Measurements from ENCODE around the gene SCN2B.

Gene SCN2B

DNA sequence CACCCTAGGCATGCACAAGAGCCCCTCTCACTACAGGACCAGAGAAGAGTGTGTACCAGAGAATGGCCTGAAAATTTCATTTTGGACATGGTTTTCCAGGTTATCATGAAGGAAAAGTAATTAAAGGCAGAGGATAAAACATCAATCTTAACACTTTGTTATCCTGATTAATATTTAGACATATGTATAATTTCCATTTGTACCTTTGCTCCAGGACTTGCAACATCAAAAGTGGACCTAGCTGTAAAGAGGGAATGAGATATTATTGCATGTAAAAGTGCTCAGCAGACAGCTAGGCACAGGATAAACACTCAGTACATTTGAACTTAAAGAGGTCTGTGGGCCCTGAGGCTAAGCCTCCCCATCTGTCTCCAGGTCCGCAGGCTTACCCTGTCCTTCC, 21.8 kb downstream of the SCN2B start:
- Histone ChIP-seq H3K9me3 (ENCODE audit: insufficient read depth, low read length, severe bottlenecking) (no peaks in the 10 kb centered on the region), H3K4me3 (ENCODE audit: low read depth in 1 of 2, low read length in 2 of 2) (no peak overlapping the region), H4K20me1 (ENCODE audit: insufficient read depth, low read length) (peaks cover 12% of the 10 kb centered on the region; the same call in 1 of the 2 replicates), H2AFZ (ENCODE audit: low read depth, low read length) (no peak overlapping the region), H3K4me2 (ENCODE audit: insufficient read depth, low read length) (no peak overlapping the region), H3K27me3 (ENCODE audit: insufficient read depth, low read length, poor library complexity) (peaks cover 91% of the 10 kb centered on the region), H3K79me2 (ENCODE audit: insufficient read depth, low read length) (no peaks in the 10 kb centered on the region), H3K9ac (ENCODE audit: low read depth, low read length) (no peak overlapping the region), H3K4me1 (ENCODE audit: insufficient read depth, low read length) (peaks cover 10% of the 10 kb centered on the region), H3K27ac (ENCODE audit: low read length) (no peak overlapping the region), H3K36me3 (ENCODE audit: insufficient read depth, low read length) (no peaks in the 10 kb centered on the region)
- DNase-seq (no peak), ATAC-seq (ENCODE audit: insufficient read depth, low read depth) (no peak)
- no peak for TF ChIP-seq EZH2 (IDR thresholded peaks at IDR 0.05; ENCODE audit: borderline replicate concordance, low read depth, low read length, severe bottlenecking)

DNA sequence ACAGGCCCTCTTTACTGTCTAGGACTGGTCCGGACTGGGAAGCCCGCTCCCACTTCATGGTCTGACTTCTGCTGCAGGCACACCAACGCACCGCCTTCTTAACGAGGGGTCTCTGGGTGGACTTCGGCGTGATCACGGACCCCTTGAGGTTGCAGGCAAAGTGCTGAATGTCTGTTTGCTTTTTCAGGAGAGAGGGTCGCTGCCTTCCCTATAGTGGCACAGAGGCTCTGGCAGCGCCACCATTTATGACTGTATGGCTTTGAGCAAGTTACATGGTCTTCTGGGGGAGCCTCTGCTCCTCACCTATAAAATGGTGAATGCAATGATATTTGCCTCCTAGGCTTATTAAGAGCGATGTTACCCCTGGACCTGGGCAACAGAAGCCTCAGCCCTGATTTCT, 22.5 kb downstream of the SCN2B start:
- TF ChIP-seq, protein P1, sequence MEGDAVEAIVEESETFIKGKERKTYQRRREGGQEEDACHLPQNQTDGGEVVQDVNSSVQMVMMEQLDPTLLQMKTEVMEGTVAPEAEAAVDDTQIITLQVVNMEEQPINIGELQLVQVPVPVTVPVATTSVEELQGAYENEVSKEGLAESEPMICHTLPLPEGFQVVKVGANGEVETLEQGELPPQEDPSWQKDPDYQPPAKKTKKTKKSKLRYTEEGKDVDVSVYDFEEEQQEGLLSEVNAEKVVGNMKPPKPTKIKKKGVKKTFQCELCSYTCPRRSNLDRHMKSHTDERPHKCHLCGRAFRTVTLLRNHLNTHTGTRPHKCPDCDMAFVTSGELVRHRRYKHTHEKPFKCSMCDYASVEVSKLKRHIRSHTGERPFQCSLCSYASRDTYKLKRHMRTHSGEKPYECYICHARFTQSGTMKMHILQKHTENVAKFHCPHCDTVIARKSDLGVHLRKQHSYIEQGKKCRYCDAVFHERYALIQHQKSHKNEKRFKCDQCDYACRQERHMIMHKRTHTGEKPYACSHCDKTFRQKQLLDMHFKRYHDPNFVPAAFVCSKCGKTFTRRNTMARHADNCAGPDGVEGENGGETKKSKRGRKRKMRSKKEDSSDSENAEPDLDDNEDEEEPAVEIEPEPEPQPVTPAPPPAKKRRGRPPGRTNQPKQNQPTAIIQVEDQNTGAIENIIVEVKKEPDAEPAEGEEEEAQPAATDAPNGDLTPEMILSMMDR (IDR thresholded peaks at IDR 0.05; ENCODE audit: borderline replicate concordance, extremely low read depth, low read length, poor library complexity, severe bottlenecking), result no peak
- TF ChIP-seq EZH2 (IDR thresholded peaks at IDR 0.05; ENCODE audit: borderline replicate concordance, low read depth, low read length, severe bottlenecking), result no peak
- ATAC-seq (ENCODE audit: insufficient read depth, low read depth) (no peak), DNase-seq (no peak)
- Histone ChIP-seq H2AFZ (ENCODE audit: low read depth, low read length) (no peak overlapping the region), H3K79me2 (ENCODE audit: insufficient read depth, low read length) (no peaks in the 10 kb centered on the region), H3K9me3 (ENCODE audit: insufficient read depth, low read length, severe bottlenecking) (no peaks in the 10 kb centered on the region), H3K27me3 (ENCODE audit: insufficient read depth, low read length, poor library complexity) (peaks cover 98% of the 10 kb centered on the region), H3K27ac (ENCODE audit: low read length) (no peak overlapping the region), H3K9ac (ENCODE audit: low read depth, low read length) (no peak overlapping the region), H3K36me3 (ENCODE audit: insufficient read depth, low read length) (no peaks in the 10 kb centered on the region), H3K4me3 (ENCODE audit: low read depth in 1 of 2, low read length in 2 of 2) (no peak overlapping the region), H3K4me1 (ENCODE audit: insufficient read depth, low read length) (peaks cover 10% of the 10 kb centered on the region), H3K4me2 (ENCODE audit: insufficient read depth, low read length) (no peak overlapping the region), H4K20me1 (ENCODE audit: insufficient read depth, low read length) (peaks cover 12% of the 10 kb centered on the region; the same call in 1 of the 2 replicates)

DNA sequence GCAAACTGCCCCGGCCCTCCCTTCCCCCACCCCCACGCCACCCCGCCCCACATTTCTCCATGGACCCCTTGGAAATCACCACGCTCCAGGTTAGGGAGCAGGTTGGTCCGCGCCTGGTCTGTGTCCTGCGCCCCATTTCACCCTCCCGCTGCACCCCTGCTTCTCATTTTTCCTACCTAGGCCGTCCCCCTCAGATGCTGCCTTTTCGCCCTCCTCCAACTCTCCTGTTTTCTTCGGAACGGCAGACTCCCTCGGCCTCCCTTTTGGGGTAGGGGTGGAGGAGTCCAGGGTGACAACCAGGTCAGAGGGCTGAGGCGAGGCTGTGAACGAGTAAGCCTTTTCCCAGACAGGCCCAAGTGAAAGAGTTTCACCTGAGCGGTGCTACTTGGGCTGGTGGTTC, 22.9 kb downstream of the SCN2B start:
- ATAC-seq (ENCODE audit: insufficient read depth, low read depth) (no peak), DNase-seq (no peak)
- no peak overlapping the region for H2AFZ ChIP-seq (ENCODE audit: low read depth, low read length)
- peaks cover 12% of the 10 kb centered on the region; the same call in 1 of the 2 replicates for H4K20me1 ChIP-seq (ENCODE audit: insufficient read depth, low read length)
- H3K27me3 ChIP-seq (ENCODE audit: insufficient read depth, low read length, poor library complexity), result peaks cover 95% of the 10 kb centered on the region
- H3K36me3 ChIP-seq (ENCODE audit: insufficient read depth, low read length), result no peaks in the 10 kb centered on the region
- no peaks in the 10 kb centered on the region for H3K79me2 ChIP-seq (ENCODE audit: insufficient read depth, low read length)
- TF ChIP-seq, protein P1 (IDR thresholded peaks at IDR 0.05; ENCODE audit: borderline replicate concordance, extremely low read depth, low read length, poor library complexity, severe bottlenecking), result no peak
- TF ChIP-seq EZH2 (IDR thresholded peaks at IDR 0.05; ENCODE audit: borderline replicate concordance, low read depth, low read length, severe bottlenecking), result no peak
- H3K4me2 ChIP-seq (ENCODE audit: insufficient read depth, low read length), result peak overlapping the region; percentile 74; the same call in 1 of the 2 replicates
- H3K4me1 ChIP-seq (ENCODE audit: insufficient read depth, low read length), result peaks cover 10% of the 10 kb centered on the region
- H3K9ac ChIP-seq (ENCODE audit: low read depth, low read length), result no peak overlapping the region
- H3K9me3 ChIP-seq (ENCODE audit: insufficient read depth, low read length, severe bottlenecking), result no peaks in the 10 kb centered on the region
- H3K27ac ChIP-seq (ENCODE audit: low read length), result no peak overlapping the region
- H3K4me3 ChIP-seq (ENCODE audit: low read depth in 1 of 2, low read length in 2 of 2), result no peak overlapping the region

DNA sequence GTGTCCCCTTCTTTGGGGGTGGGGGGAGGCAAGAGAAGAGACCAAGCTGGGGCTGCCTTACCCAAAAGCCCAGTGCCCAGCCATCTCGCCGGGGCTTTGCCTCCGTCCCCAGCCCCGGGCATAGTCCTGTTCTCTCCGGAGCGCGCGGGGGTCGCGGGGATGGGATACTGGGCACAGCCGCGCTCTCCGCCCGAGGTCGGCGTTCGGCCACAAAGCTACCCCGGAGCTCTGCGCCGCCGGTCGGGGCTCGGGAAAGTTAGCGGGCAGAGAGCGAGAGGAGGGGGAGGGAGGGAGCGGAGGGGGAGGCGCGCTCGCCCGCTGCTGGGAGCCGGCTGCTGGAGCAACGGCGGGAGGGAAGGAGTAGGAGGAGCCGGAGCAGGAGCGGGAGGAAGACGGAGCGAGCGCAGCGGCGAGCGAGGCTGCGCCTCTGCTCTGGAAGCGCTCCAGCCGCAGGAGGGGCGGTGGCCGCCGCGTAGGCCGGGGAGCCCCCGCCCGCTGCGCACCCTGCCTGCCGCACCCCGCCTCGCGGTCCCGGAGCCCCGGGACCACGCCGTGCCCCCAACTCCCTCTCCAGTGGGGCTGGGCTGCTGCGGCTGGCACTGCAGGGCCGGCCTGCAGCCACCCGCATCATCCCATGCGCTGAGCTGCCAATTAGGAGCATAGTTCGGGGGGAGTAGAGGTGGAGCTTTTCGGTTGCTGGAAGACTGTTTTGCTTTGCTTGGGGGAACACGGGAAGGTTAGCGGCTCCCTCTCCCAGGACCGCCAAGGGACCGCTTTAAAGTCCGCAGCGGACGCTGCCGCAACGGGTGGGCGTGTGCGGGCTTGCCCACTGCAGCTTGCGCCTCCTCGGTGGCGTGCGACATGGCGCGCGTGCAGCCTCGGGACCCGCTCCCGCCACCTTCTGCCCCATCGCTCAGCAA, 23.6 kb downstream of the SCN2B start, which contains the start of gene SCN4B:
SCN4B (minus strand) TSS at position 272 of the 920 bp plus-strand sequence; CDS start at position 122, 150 bp downstream.
- Histone ChIP-seq H3K27me3 (ENCODE audit: insufficient read depth, low read length, poor library complexity) (peaks cover 89% of the 10 kb centered on the region), H3K9me3 (ENCODE audit: insufficient read depth, low read length, severe bottlenecking) (no peaks in the 10 kb centered on the region), H3K4me1 (ENCODE audit: insufficient read depth, low read length) (peaks cover 10% of the 10 kb centered on the region), H3K79me2 (ENCODE audit: insufficient read depth, low read length) (no peaks in the 10 kb centered on the region), H3K4me3 (ENCODE audit: low read depth in 1 of 2, low read length in 2 of 2) (peak within 1 kb of the TSS in 1 of 2 experiments; percentile 46; a peak in 2 of 4 replicates), H3K36me3 (ENCODE audit: insufficient read depth, low read length) (no peaks in the 10 kb centered on the region), H3K4me2 (ENCODE audit: insufficient read depth, low read length) (peak within 1 kb of the TSS; percentile 74), H2AFZ (ENCODE audit: low read depth, low read length) (no peak within 1 kb of the TSS), H3K9ac (ENCODE audit: low read depth, low read length) (no peak within 1 kb of the TSS; the same call in 1 of the 2 replicates), H4K20me1 (ENCODE audit: insufficient read depth, low read length) (peaks cover 12% of the 10 kb centered on the region; the same call in 1 of the 2 replicates), H3K27ac (ENCODE audit: low read length) (no peak within 1 kb of the TSS)
- ATAC-seq (ENCODE audit: insufficient read depth, low read depth), result peak; percentile 80
- TF ChIP-seq EZH2 (IDR thresholded peaks at IDR 0.05; ENCODE audit: borderline replicate concordance, low read depth, low read length, severe bottlenecking), result peak; percentile 86
- TF ChIP-seq, protein P1 (IDR thresholded peaks at IDR 0.05; ENCODE audit: borderline replicate concordance, extremely low read depth, low read length, poor library complexity, severe bottlenecking), result no peak
- DNase-seq, result peak; percentile 37

Data from DND-41 (cell line).